Upper lobe of right lung (tissue), 1 donor: Measurements from ENCODE around the gene AQP5. TPM values are rescaled to one million over a fixed set of nuclear protein-coding genes. Genes with fewer than 3 reads are reported as not detected.
A peak's percentile ranks its signal among the peaks of the same experiment; 100 is the strongest.

Experiments
- ATAC-seq: fragments of 200-7000 bp; cut with Tn5 transposase; one replicate; pipeline ENCODE4 v1.9.1; 2020; ENCODE audit warnings: mild to moderate bottlenecking, moderate library complexity
- DNase-seq: peaks from one replicate; pipeline ENCODE4 v3.0.0-alpha.2; 2020
- H3K27ac ChIP-seq: fragments of 200-600 bp; one replicate; pipeline ENCODE4 v1.8.0; 2022
- H3K27me3 ChIP-seq: fragments of 200-600 bp; one replicate; pipeline ENCODE4 v1.8.0; 2022; ENCODE audit warnings: mild to moderate bottlenecking
- H3K36me3 ChIP-seq: fragments of 200-600 bp; one replicate; pipeline ENCODE4 v1.8.0; 2022
- H3K4me1 ChIP-seq: fragments of 200-600 bp; one replicate; pipeline ENCODE4 v1.8.0; 2022
- H3K4me3 ChIP-seq: fragments of 200-600 bp; one replicate; pipeline ENCODE4 v1.8.0; 2022; ENCODE audit warnings: mild to moderate bottlenecking
- H3K9me3 ChIP-seq: fragments of 200-600 bp; one replicate; pipeline ENCODE4 v1.8.0; 2022
- intact Hi-C: fragments of 100-400 bp; cut with DNase I; formaldehyde crosslinking; loops from one replicate; pipeline ENCODE4 v1.11.0; 2022
- total RNA-seq: library from RNA; stranded (reverse); fragmentation: NEBNext Ultra II Directional; extraction: Animal tissue kit (Norgen Biotek cat#: 25700); gene quantifications from one replicate; pipeline ENCODE4 v1.2.1, GENCODE V29; 2021
- TF ChIP-seq, protein P1 (sequence below): fragments of 200-600 bp; IDR thresholded peaks from one replicate; pipeline ENCODE4 v1.8.0; 2022; ENCODE audit warnings: antibody characterized with exemption
- donor health status: DM: no; HTN: yes; CAD: no; lungs with severe emphysema.

The AQP5 gene
- total RNA-seq, 1 donor from 2014 or later, result 14.3 TPM

- intact Hi-C loops, result no loop called here
- Histone ChIP-seq H3K36me3 (no peaks in the 10 kb centered on the region), H3K4me3 (no peak overlapping the region), H3K9me3 (no peaks in the 10 kb centered on the region), H3K4me1 (peaks cover 11% of the 10 kb centered on the region), H3K27me3 (no peaks in the 10 kb centered on the region), H3K27ac (no peak overlapping the region)
- TF ChIP-seq, protein P1, sequence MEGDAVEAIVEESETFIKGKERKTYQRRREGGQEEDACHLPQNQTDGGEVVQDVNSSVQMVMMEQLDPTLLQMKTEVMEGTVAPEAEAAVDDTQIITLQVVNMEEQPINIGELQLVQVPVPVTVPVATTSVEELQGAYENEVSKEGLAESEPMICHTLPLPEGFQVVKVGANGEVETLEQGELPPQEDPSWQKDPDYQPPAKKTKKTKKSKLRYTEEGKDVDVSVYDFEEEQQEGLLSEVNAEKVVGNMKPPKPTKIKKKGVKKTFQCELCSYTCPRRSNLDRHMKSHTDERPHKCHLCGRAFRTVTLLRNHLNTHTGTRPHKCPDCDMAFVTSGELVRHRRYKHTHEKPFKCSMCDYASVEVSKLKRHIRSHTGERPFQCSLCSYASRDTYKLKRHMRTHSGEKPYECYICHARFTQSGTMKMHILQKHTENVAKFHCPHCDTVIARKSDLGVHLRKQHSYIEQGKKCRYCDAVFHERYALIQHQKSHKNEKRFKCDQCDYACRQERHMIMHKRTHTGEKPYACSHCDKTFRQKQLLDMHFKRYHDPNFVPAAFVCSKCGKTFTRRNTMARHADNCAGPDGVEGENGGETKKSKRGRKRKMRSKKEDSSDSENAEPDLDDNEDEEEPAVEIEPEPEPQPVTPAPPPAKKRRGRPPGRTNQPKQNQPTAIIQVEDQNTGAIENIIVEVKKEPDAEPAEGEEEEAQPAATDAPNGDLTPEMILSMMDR, result no peak
- DNase-seq (peak; percentile 28), ATAC-seq (no peak)
Observed at GRCh38 chr12:49944718-49945117, 17.0 kb upstream of the AQP5 start.

- peak overlapping the region; percentile 28 for H3K4me3 ChIP-seq
Observed at GRCh38 chr12:49945394-49946080, 16.1 kb upstream of the AQP5 start.

DNA sequence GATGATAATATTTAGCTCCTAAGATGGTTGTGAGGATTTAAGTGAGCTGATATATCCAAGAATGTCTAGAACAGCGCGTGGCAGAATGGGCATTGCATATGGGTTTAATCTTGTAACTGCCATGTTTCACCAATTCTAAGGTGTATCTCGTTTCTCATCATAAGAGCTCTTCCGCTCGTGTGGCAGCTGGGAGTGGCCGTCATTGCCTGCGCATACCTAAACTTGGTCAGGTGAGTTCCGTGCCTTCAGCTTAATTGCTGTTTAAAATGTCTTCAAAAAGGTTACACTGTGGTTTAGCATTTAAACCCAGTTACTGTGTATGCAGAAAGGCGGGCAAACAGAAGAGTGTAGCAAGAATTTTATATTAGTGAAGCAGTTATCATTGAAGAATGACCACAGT, 15.6 kb upstream of the AQP5 start:
- H3K27ac ChIP-seq, result no peak overlapping the region
- no peaks in the 10 kb centered on the region for H3K9me3 ChIP-seq
- TF ChIP-seq, protein P1, result no peak
- no peaks in the 10 kb centered on the region for H3K27me3 ChIP-seq
- H3K4me3 ChIP-seq, result no peak overlapping the region
- H3K36me3 ChIP-seq, result no peaks in the 10 kb centered on the region
- peaks cover 11% of the 10 kb centered on the region for H3K4me1 ChIP-seq
- no peak for ATAC-seq
- intact Hi-C loops, result no loop called here
- peak; percentile 60 for DNase-seq

More at GRCh38 chr12:49945394-49946080, 16.1 kb upstream of the AQP5 start:
- DNase-seq (peak; percentile 90), ATAC-seq (peak; percentile 94)
- Histone ChIP-seq H3K36me3 (no peaks in the 10 kb centered on the region), H3K27me3 (no peaks in the 10 kb centered on the region), H3K4me1 (peaks cover 11% of the 10 kb centered on the region), H3K9me3 (no peaks in the 10 kb centered on the region), H3K27ac (no peak overlapping the region)
- TF ChIP-seq, protein P1, result peak; percentile 89
- intact Hi-C loops, result no loop called here

DNA sequence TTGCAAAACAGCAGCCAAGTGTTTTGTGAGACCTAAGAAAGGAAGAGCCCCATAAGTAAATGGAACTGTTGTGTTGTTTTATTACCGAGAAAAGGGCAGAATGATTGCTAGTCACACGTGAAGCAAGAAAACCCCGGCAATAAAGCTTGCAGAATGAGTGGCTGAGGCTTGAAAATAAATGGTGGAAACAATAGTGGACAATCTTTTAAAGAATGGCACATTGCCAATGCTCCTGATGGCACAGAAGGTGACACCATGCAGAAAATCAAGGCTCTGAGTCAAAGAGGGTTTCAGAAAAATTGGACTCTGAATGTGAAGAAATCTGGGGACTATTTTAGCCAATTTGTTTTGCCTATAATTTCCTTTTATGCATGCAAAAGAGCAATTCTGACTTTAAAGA, 15.2 kb upstream of the AQP5 start:
- no peak for ATAC-seq
- intact Hi-C loops, result no loop called here

GRCh38 chr12:49947593-49948226, 14.0 kb upstream of the AQP5 start:
- ATAC-seq (no peak), DNase-seq (no peak)
- Histone ChIP-seq H3K4me1 (peaks cover 18% of the 10 kb centered on the region), H3K27me3 (no peaks in the 10 kb centered on the region), H3K36me3 (no peaks in the 10 kb centered on the region), H3K4me3 (no peak overlapping the region), H3K9me3 (no peaks in the 10 kb centered on the region), H3K27ac (no peak overlapping the region)
- TF ChIP-seq, protein P1, result no peak
- intact Hi-C loops, result no loop called here

More for the DNA sequence above, 15.2 kb upstream of the AQP5 start:
- H3K27me3 ChIP-seq, result no peaks in the 10 kb centered on the region
- peaks cover 11% of the 10 kb centered on the region for H3K4me1 ChIP-seq
- no peak overlapping the region for H3K4me3 ChIP-seq
- H3K27ac ChIP-seq, result no peak overlapping the region
- no peaks in the 10 kb centered on the region for H3K36me3 ChIP-seq
- no peaks in the 10 kb centered on the region for H3K9me3 ChIP-seq
- TF ChIP-seq, protein P1, result no peak
- DNase-seq, result no peak
